Brain microvascular endothelial cell (primary cell): ENCODE data around the gene FGF3.

Experiments
- DNase-seq: peaks from one replicate; pipeline ENCODE4 v3.0.0-alpha.2; 2020
- H3K27ac ChIP-seq: fragments of 250-450 bp; sonication (Bioruptor Pico); 2 replicates; pipeline ENCODE4 v1.5.1; 2020; ENCODE audit warnings: mild to moderate bottlenecking, moderate library complexity
- H3K27me3 ChIP-seq: fragments of 250-450 bp; sonication (Bioruptor Pico); replicated peaks from 2 replicates; pipeline ENCODE4 v1.5.1; 2020; ENCODE audit warnings: mild to moderate bottlenecking
- H3K36me3 ChIP-seq: fragments of 250-450 bp; sonication (Bioruptor Pico); replicated peaks from 2 replicates; pipeline ENCODE4 v1.5.1; 2020; ENCODE audit warnings: mild to moderate bottlenecking
- H3K4me3 ChIP-seq: 2 replicates; pipeline ENCODE4 v1.5.1; 2011; ENCODE audit warnings: low read depth, mild to moderate bottlenecking, control low read depth, low read length, moderate library complexity
- CTCF ChIP-seq: IDR thresholded peaks from 2 replicates; pipeline ENCODE4 v1.5.1; 2011; ENCODE audit warnings: low read depth, mild to moderate bottlenecking, moderate library complexity, low read length, control low read depth, inconsistent platforms; ENCODE audit errors: missing control alignments
- in situ Hi-C: cut with HindIII; loops from 2 replicates; pipeline ENCODE4 v1.10.0; 2017; ENCODE audit warnings: low sequenced_read_pairs, low pct_ligation_motif_present

The FGF3 gene

GRCh38 chr11:69808667-69809086 is 10.5 kb downstream of the FGF3 start:
- H3K36me3 ChIP-seq: no peaks in the 10 kb centered on the region
- DNase-seq: peak; percentile 5
- H3K27me3 ChIP-seq: peaks cover 17% of the 10 kb centered on the region
- TF ChIP-seq CTCF: no peak
- in situ Hi-C loops: no loop called here
- no peak overlapping the region for H3K4me3 ChIP-seq
- no peak overlapping the region for H3K27ac ChIP-seq

GRCh38 chr11:69807106-69807815 is 12.0 kb downstream of the FGF3 start:
- no peak for DNase-seq
- in situ Hi-C loops: no loop called here
- no peak for TF ChIP-seq CTCF
- peaks cover 17% of the 10 kb centered on the region for H3K27me3 ChIP-seq
- H3K4me3 ChIP-seq: no peak overlapping the region
- no peak overlapping the region for H3K27ac ChIP-seq
- H3K36me3 ChIP-seq: no peaks in the 10 kb centered on the region

- Histone ChIP-seq H3K4me3 (no peak overlapping the region), H3K27ac (no peak overlapping the region), H3K36me3 (no peaks in the 10 kb centered on the region), H3K27me3 (peaks cover 16% of the 10 kb centered on the region)
- DNase-seq: no peak
- in situ Hi-C loops: no loop called here
- TF ChIP-seq CTCF: no peak
Observed at GRCh38 chr11:69804769-69805508, 14.3 kb downstream of the FGF3 start.

- no peak for TF ChIP-seq CTCF
- in situ Hi-C loops: no loop called here
- Histone ChIP-seq H3K27me3 (peaks cover 7% of the 10 kb centered on the region), H3K4me3 (no peak overlapping the region), H3K36me3 (no peaks in the 10 kb centered on the region), H3K27ac (no peak overlapping the region)
- DNase-seq: no peak
Observed at GRCh38 chr11:69803604-69804218, 15.5 kb downstream of the FGF3 start.

GRCh38 chr11:69803022-69803421 is 16.2 kb downstream of the FGF3 start:
- H3K4me3 ChIP-seq: no peak overlapping the region
- H3K36me3 ChIP-seq: no peaks in the 10 kb centered on the region
- in situ Hi-C loops: no loop called here
- no peak for TF ChIP-seq CTCF
- H3K27ac ChIP-seq: no peak overlapping the region
- H3K27me3 ChIP-seq: no peaks in the 10 kb centered on the region
- DNase-seq: no peak
